ENCODE results near the gene RRN3. TPM values are rescaled to one million over a fixed set of nuclear protein-coding genes. Genes with fewer than 3 reads are reported as not detected.
"Not testable (repeated sequence)": the region's sequence is repeated elsewhere in the genome, so short reads cannot be mapped to it uniquely, and the experiment has no call there.

Gene RRN3
- total RNA-seq, 1 donor from 2014 or later: 54.5 TPM

DNA sequence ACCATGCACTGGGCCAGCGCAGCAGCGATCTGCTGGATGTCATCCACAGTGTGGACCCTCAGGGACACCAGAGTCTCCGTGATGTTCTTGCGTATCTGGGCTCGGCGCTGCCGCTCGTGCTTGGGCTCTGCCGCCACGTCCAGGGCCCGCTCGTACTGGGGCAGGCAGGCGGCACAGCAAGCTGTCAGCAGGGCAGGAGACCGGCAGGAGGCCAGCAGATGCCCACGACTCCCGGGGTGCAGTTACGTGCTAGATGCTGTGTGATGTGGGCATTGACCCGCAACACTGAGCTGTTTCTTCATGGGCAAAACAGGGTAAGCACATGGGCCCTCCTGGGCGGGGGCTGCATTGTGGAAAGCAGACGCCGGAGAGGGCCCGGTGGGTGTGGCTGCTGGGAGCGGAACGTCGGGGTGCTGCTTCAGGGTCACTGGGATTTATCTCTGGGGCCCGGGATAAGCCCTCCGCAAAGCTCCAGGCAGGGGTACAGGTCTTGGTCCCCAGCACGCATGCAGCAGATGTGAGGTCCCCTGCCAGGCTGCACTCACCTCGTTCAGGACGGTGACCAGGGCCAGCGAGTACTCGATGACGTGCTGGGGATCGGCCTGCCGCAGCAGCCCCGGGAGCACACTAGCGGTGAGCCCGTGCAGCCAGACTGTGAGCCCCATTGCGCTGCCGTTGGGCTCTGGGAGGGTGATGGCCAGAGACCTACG, 38.8 kb upstream of the RRN3 start:
- not testable (repeated sequence) for H3K4me3 ChIP-seq (ENCODE audit: low read depth, low read length); DNase-seq (ENCODE audit: low read depth); FAIRE-seq; H3K36me3 ChIP-seq (ENCODE audit: control insufficient read depth, insufficient read depth, low read length); H3K27me3 ChIP-seq (ENCODE audit: control insufficient read depth, insufficient read depth, low read length)

DNA sequence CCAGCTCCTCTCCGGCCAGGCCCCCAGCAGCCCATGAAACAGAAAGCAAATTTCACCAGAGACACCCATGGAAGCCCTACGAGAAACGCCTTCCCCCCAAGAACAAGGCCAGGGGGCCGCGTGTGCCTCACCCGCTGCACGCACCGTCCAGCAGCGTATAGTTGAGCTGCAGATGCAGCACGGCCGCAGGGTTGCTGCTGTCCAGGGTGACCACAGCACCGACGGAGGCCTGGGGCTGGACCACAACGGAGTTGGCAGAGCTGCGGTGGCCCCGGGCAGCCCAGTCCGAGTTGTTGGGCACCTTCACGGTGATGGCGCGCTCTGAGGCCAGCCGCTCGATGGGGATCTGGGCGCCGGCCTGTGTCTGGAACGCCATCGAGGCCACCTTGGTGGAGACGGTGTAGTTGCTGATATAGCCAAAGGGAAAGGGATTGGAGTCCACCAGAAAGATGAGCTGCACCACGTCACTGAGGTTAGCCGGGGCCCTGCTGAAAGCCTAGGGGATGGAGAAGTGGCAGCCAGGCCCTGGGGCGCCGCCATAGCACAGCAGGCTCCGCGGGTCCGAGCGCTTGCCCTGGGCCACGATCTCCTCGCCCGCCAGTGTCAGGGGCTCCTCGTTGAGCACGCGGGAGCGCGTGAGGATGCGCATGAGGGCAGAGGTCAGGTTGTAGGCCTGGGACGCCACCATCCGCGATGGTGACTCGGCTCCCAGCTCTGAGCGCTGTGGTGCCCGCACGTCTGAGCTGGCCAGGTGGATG, 37.0 kb upstream of the RRN3 start:
- FAIRE-seq; H3K36me3 ChIP-seq (ENCODE audit: control insufficient read depth, insufficient read depth, low read length): not testable (repeated sequence)

DNA sequence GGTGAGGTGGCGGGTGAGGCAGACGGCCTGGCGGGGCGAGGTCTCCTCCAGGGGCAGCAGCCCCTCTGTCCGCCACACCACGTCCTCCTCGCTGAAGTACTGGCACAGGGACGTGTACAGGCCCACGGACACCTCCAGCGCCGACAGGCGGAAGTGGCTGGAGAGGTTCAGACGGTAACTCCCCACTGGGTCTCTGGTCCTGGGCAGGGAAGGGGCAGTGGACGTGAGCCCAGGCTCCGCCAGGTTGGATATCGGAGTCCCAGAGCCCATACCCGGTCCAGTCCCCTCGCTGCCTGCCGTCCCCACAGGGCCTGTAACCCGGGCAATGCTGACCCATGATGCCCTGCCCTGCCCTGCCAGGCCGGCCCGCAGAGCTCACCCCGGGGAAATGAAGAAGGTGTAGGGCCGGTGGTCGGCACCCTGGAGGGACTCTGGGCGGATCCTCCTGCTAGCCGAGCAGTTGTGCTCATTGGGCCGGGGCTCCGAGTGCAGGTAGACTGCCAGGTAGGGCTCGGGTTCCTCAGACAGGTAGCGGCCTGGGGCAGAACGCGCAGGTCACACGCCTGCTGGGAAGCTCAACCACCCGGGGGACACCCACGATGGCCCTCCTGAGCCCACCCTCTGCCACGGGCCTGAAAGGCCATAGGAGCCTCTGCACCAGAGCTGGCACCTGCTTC, 36.3 kb upstream of the RRN3 start:
- not testable (repeated sequence) for H3K4me3 ChIP-seq (ENCODE audit: low read depth, low read length); FAIRE-seq; H3K27me3 ChIP-seq (ENCODE audit: control insufficient read depth, insufficient read depth, low read length); DNase-seq (ENCODE audit: low read depth); H3K36me3 ChIP-seq (ENCODE audit: control insufficient read depth, insufficient read depth, low read length)

More for the DNA sequence above, 37.0 kb upstream of the RRN3 start:
- DNase-seq (ENCODE audit: low read depth); H3K4me3 ChIP-seq (ENCODE audit: low read depth, low read length); H3K27me3 ChIP-seq (ENCODE audit: control insufficient read depth, insufficient read depth, low read length): not testable (repeated sequence)

DNA sequence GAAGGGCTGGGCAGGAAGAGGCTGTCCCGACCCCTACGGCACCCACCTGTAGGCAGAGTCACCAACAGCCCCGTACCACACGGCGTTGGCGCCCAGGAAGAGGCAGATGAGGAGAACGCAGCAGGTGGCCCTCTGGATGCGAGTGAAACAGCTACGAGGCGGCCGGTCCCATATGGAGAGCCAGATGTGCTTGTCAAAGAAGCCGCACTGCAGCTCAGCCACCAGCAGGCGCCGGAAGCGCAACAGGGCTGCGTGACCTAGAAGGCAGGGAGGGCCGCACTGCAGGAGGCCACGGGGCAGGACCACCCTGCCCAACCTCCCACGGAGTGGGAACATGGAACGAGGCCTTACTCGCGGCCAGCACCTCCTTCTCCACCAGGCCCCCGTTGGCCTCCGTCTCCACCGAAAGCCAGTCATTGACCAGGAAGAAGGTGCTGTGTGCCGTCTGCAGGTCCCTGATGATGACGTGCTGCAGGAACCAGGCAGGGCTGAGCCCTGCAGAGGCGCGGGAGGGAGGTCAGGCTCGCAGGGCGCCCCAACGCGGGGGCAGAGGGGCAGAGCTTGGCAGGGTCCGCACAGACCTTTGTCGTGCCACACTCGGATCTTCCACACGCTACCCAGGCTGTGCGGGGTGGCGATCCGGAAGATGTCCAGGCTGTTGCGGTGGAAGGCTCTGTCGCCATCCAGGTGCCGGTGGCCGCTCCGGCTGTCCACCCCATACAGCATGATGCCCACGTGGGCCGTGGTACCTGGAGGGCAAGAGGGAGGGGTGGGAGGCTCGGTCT, 33.8 kb upstream of the RRN3 start:
- H3K27me3 ChIP-seq (ENCODE audit: control insufficient read depth, insufficient read depth, low read length); H3K4me3 ChIP-seq (ENCODE audit: low read depth, low read length); FAIRE-seq; H3K36me3 ChIP-seq (ENCODE audit: control insufficient read depth, insufficient read depth, low read length); DNase-seq (ENCODE audit: low read depth): not testable (repeated sequence)

DNA sequence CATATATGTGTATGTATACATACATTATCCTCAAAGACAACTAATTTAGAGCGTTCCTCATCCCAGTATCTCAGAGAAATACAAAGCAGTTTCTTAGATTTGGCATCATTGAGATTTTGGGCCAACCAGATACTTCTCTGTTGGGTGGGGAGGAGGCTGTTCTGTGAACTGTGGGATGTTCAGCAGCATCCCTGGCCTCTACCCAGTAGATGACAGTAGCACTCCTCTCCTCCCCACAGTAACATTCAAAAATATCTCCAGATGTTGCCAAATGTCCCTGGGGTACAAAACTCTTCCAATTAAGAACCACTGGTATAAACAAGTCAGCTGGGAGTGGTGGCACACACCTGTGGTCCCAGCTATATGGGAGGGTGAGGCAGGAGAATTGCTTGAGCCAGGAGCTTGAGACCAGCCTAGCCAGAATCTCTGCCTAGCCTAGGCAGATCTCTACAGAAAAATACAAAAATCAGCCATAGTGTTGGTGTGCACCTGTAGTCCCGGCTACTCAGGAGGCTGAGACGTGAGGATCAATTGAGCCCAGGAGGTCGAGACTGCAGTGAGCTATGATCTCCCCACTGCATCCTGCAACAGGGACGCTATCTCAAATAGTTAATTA, 6.4 kb upstream of the RRN3 start:
- H3K27me3 ChIP-seq (ENCODE audit: control insufficient read depth, insufficient read depth, low read length); H3K4me3 ChIP-seq (ENCODE audit: low read depth, low read length); FAIRE-seq; H3K36me3 ChIP-seq (ENCODE audit: control insufficient read depth, insufficient read depth, low read length); DNase-seq (ENCODE audit: low read depth): not testable (repeated sequence)

DNA sequence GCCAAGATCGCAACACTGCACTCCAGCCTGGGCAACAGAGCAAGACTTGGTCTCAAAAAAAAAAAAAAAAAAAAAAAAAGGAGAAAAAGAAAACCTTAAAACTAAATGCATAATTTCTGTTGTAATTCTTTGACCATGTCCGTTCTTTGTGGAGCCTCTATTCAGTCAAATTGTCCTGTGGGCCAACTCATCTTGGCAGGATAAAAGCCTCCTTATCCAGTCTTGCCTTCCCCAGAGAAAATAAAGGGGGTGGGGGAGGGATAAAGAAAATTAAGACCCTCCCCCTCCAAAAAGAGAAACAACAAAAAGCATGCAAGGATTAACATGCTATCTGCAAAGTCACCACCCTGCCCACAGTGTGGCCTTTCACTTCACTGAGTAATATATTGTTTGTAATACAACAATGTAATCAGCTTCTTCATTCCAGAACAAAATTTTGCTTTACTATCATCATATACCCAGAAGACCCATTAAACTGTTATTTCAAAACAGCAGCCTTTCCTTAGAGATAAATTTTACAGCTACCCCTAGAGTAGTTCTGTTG, 5.4 kb upstream of the RRN3 start:
- not testable (repeated sequence) for H3K27me3 ChIP-seq (ENCODE audit: control insufficient read depth, insufficient read depth, low read length); DNase-seq (ENCODE audit: low read depth); H3K36me3 ChIP-seq (ENCODE audit: control insufficient read depth, insufficient read depth, low read length); H3K4me3 ChIP-seq (ENCODE audit: low read depth, low read length); FAIRE-seq

DNA sequence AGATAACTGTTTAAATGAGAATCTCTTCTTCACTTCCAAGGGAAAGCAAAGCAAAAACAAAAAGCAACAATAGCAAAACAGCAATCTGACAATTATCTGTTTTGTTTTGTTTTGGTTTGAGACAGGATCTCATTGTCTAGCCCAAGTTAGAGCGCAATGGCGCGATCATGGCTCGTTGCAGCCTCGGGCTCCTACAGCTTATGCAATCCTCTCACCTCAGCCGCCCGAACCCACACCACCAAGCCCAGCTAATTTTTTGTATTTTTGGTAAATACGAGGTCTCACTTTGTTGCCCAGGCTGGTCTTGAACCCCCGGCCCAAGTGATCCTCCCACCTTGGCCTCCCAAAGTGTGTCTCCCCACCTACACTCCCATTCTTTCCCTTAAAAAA, 2.5 kb upstream of the RRN3 start:
- not testable (repeated sequence) for H3K27me3 ChIP-seq (ENCODE audit: control insufficient read depth, insufficient read depth, low read length); FAIRE-seq; DNase-seq (ENCODE audit: low read depth); H3K4me3 ChIP-seq (ENCODE audit: low read depth, low read length); H3K36me3 ChIP-seq (ENCODE audit: control insufficient read depth, insufficient read depth, low read length)

DNA sequence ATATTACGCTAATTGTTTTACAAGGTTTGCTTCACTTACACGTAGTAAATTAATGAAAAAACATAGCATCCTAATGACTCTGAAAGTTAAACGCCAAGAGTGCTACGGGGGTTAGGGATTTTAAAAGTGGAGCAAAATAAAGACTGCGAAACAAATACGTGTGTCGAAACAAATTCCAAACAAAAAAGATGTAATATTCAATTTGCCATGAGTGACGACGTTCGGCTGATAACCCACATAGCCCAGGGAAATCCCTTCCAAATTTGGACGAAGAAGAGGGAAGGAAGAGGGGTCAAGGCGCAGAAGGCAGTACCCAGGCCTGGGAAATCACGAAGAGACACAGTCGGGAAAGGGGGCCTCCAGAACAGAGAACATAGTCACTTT, 509 bp downstream of the RRN3 start:
- H3K27me3 ChIP-seq (ENCODE audit: control insufficient read depth, insufficient read depth, low read length); FAIRE-seq; DNase-seq (ENCODE audit: low read depth); H3K36me3 ChIP-seq (ENCODE audit: control insufficient read depth, insufficient read depth, low read length): not testable (repeated sequence)
- H3K4me3 ChIP-seq (ENCODE audit: low read depth, low read length): peak overlapping the region; percentile 57

DNA sequence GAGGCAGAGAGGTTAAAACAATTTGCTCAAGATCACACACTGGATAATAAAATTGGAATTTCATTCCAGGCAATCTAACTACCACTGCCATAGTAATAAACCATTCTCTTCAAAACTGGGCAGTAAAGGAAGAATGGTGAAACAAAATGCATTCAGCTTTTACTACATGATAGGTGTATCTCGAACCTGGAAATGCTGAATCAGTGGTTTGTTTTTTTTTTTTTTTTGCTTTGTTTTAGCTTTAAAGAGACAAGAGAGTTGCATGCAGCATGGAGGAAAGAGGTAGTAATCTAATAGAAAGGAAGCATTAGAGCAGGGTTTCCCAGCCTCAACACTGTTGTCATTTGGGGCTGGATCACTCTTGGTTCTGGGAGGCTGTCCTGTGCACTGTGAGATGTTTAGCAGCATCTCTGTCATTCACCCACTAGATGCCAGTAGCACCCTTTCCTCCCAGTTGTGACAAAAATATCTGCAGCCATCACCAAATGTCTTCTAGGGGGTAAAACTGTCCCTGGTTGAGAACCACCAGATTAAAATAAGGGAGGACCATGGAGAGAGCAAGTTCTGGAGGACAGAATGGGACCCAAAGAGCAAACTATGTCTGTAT, 3.3 kb downstream of the RRN3 start:
- FAIRE-seq; H3K36me3 ChIP-seq (ENCODE audit: control insufficient read depth, insufficient read depth, low read length); DNase-seq (ENCODE audit: low read depth); H3K4me3 ChIP-seq (ENCODE audit: low read depth, low read length); H3K27me3 ChIP-seq (ENCODE audit: control insufficient read depth, insufficient read depth, low read length): not testable (repeated sequence)

DNA sequence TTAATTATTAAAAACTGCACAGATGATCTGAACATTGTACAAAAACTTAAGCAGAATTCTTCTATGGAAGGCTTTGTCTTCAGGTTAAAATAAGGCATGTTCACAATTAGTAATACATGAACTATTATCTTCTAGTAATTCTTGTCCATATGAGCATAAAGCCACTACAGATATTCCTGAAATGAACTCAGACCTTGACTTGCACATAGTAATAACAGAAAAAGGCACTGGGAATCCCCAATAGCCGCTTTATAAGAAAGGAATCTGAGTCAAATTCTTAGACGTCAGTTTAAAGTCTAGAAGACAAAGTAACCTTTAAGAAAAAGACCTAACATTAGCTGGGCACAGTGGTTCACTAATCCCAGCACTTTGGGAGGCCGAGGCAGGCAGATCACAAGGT, 11.3 kb downstream of the RRN3 start:
- H3K27me3 ChIP-seq (ENCODE audit: control insufficient read depth, insufficient read depth, low read length); FAIRE-seq; H3K36me3 ChIP-seq (ENCODE audit: control insufficient read depth, insufficient read depth, low read length); H3K4me3 ChIP-seq (ENCODE audit: low read depth, low read length); DNase-seq (ENCODE audit: low read depth): not testable (repeated sequence)

DNA sequence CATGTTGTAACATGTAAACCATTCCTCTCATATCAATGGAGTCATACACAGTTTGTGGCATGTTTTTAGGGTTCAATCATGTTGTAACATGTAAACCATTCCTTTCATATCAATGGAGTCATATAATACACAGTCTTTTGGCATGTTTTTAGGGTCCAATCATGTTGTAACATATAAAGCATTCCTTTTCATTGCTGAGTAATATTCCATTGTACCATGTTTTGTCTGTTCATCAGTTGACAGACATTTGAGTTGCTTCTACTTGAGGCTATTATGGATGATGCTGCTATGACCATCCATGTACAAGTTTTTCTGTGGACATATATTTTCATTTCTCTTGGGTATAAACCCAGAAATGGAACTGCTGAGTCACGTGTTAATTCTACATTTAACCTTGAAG, 13.2 kb downstream of the RRN3 start:
- FAIRE-seq; H3K4me3 ChIP-seq (ENCODE audit: low read depth, low read length); H3K36me3 ChIP-seq (ENCODE audit: control insufficient read depth, insufficient read depth, low read length); DNase-seq (ENCODE audit: low read depth); H3K27me3 ChIP-seq (ENCODE audit: control insufficient read depth, insufficient read depth, low read length): not testable (repeated sequence)

DNA sequence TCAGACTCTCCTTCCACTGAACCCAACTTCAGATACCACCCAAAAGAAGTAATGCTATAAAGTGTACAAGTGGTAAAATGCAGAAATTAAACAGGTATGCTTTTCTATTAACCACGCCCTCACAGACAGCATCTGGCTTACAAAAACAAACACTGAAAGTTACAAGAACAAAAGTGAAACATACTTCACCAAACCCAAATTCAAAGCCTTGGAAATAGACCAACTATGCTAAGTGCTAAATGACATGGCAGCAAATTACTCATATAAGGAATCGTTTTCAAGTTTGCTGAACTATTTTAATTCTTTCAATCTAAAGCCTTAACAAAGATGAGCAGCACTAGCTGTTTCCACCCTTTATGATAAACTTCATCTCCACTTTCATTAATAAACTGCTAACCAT, 17.9 kb downstream of the RRN3 start:
- FAIRE-seq: not testable (repeated sequence)

More for the DNA sequence above, 17.9 kb downstream of the RRN3 start:
- H3K36me3 ChIP-seq (ENCODE audit: control insufficient read depth, insufficient read depth, low read length); H3K27me3 ChIP-seq (ENCODE audit: control insufficient read depth, insufficient read depth, low read length); H3K4me3 ChIP-seq (ENCODE audit: low read depth, low read length); DNase-seq (ENCODE audit: low read depth): not testable (repeated sequence)

All from bronchial epithelial cell (primary cell).